MCF 10A (cell line): ENCODE results near the gene MED12L. TPM values are rescaled to one million over a fixed set of nuclear protein-coding genes. Genes with fewer than 3 reads are reported as not detected.

Experiments
- BruUV-seq: library from RNA; stranded (reverse); fragments of 400-500 nt; replicated peaks from 2 replicates; lab custom pipeline; 2021; lab: Mats Ljungman, UMichigan
- CTCF ChIA-PET: fragments of 300-600 bp; sonication (Branson Sonifier 250); formaldehyde crosslinking; extraction: SDS; loops from one replicate; lab custom pipeline; 2021; ENCODE audit warnings: antibody characterized with exemption, inconsistent platforms; lab: Yijun Ruan, JAX
- POLR2A ChIA-PET: fragments of 300-600, 350-650 bp; sonication (Branson Sonifier 250); formaldehyde crosslinking; extraction: SDS; loops from one replicate; lab custom pipeline; 2020; ENCODE audit warnings: antibody characterized with exemption, inconsistent platforms; lab: Yijun Ruan, JAX
- DNase-seq: peaks from one replicate; pipeline ENCODE4 v3.0.0-alpha.2; 2018; ENCODE audit not compliant: unreplicated experiment
- H3K27ac Mint-ChIP-seq: one replicate; pipeline ENCODE4 v1.8.0; 2022; ENCODE audit warnings: mild to moderate bottlenecking, low read depth, mixed read lengths; ENCODE audit not compliant: unreplicated experiment
- H3K27me3 Mint-ChIP-seq: one replicate; pipeline ENCODE4 v1.8.0; 2022; ENCODE audit warnings: mixed read lengths; ENCODE audit not compliant: insufficient read depth, unreplicated experiment
- H3K36me3 Mint-ChIP-seq: one replicate; pipeline ENCODE4 v1.8.0; 2022; ENCODE audit warnings: mild to moderate bottlenecking, moderate library complexity, mixed read lengths; ENCODE audit not compliant: insufficient read depth, unreplicated experiment
- H3K4me1 Mint-ChIP-seq: one replicate; pipeline ENCODE4 v1.8.0; 2022; ENCODE audit warnings: mixed read lengths; ENCODE audit not compliant: insufficient read depth, unreplicated experiment
- H3K4me3 Mint-ChIP-seq: one replicate; pipeline ENCODE4 v1.8.0; 2022; ENCODE audit warnings: mild to moderate bottlenecking, moderate library complexity, mixed read lengths; ENCODE audit not compliant: unreplicated experiment
- H3K9me3 Mint-ChIP-seq: one replicate; pipeline ENCODE4 v1.8.0; 2022; ENCODE audit warnings: mixed read lengths; ENCODE audit not compliant: unreplicated experiment
- intact Hi-C: fragments of 100-400 bp; cut with micrococcal nuclease; formaldehyde crosslinking; loops from 2 replicates; pipeline ENCODE4 v1.14.1; 2022
- total RNA-seq: library from RNA; stranded (reverse); gene quantifications from 2 replicates; pipeline ENCODE4 v1.2.3, GENCODE V29; 2022
- TF ChIP-seq, protein P1 (sequence below): fragments of 200-600 bp; IDR thresholded peaks from one replicate; pipeline ENCODE4 v1.8.0; 2022; ENCODE audit warnings: antibody characterized with exemption, mild to moderate bottlenecking; ENCODE audit not compliant: unreplicated experiment

MED12L gene
- total RNA-seq, 1 experiment from 2014 or later: 0.47 TPM

DNA sequence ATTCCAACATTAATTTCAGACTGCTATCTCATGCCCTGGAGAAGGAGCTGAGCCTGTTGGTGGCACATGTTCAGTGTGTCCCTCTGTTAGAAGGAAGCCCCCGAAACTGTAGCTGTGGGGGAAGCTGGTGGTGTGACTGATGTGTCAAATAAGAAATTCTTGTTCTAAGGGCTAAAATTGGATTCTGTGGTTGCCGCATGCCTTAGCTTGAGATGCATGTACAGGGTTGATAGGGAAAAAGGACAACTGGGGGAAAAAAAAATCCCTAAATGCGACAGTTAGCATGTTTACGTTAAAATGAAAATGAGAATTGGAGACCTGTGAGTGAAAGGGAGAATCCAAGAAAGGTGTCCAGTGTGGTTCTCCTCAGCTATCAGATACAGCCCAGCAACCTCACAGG lies 58.6 kb downstream of the MED12L start:
- ChIA-PET CTCF (interaction anchor here (0.9 to 7.0 kb wide), 3 partner anchors 57 to 422 kb away, joined by 4 to 93 read pairs (median 10); no protein-coding TSS in a partner anchor), POLR2A (no interaction called here)
- Mint-ChIP-seq H3K4me3 (no peak overlapping the region), H3K4me1 (no peaks in the 10 kb centered on the region), H3K27ac (no peak overlapping the region), H3K27me3 (no peaks in the 10 kb centered on the region), H3K9me3 (peaks cover 8% of the 10 kb centered on the region), H3K36me3 (no peaks in the 10 kb centered on the region)
- TF ChIP-seq, protein P1, sequence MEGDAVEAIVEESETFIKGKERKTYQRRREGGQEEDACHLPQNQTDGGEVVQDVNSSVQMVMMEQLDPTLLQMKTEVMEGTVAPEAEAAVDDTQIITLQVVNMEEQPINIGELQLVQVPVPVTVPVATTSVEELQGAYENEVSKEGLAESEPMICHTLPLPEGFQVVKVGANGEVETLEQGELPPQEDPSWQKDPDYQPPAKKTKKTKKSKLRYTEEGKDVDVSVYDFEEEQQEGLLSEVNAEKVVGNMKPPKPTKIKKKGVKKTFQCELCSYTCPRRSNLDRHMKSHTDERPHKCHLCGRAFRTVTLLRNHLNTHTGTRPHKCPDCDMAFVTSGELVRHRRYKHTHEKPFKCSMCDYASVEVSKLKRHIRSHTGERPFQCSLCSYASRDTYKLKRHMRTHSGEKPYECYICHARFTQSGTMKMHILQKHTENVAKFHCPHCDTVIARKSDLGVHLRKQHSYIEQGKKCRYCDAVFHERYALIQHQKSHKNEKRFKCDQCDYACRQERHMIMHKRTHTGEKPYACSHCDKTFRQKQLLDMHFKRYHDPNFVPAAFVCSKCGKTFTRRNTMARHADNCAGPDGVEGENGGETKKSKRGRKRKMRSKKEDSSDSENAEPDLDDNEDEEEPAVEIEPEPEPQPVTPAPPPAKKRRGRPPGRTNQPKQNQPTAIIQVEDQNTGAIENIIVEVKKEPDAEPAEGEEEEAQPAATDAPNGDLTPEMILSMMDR: no peak
- BruUV-seq: no TSS peak
- no peak for DNase-seq
- intact Hi-C loops: no loop called here

DNA sequence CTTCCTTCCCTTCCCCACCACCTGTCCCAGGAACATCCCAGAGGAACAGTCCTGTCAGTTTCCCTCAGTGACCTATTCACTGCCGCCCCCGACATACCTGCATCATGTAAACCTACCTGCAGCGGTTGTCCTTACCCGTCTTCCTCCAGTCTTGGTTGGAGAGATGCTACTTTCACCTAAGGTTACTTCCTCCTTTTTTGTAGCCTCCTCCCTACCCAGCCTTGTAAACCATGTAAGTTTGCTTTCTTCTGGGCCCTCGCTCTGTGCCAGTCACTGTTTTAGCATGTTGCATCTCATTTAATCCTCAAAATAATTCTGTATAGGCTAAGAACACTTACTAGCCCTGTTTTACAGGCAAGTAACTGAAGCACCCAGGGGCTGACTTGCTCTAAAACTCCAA lies 59.3 kb downstream of the MED12L start:
- Mint-ChIP-seq H3K27me3 (no peaks in the 10 kb centered on the region), H3K36me3 (no peaks in the 10 kb centered on the region), H3K4me3 (no peak overlapping the region), H3K27ac (no peak overlapping the region), H3K4me1 (no peaks in the 10 kb centered on the region), H3K9me3 (peaks cover under 1% of the 10 kb centered on the region)
- DNase-seq: no peak
- ChIA-PET POLR2A (no interaction called here), CTCF (interaction anchor here (0.6 to 7.0 kb wide), 8 partner anchors 10 to 422 kb away, joined by 3 to 93 read pairs (median 8); no protein-coding TSS in a partner anchor)
- intact Hi-C loops: loop anchor here (5.0 kb wide), 2 partner anchors 277 to 617 kb away; no protein-coding TSS in a partner anchor
- TF ChIP-seq, protein P1: no peak
- no TSS peak for BruUV-seq

DNA sequence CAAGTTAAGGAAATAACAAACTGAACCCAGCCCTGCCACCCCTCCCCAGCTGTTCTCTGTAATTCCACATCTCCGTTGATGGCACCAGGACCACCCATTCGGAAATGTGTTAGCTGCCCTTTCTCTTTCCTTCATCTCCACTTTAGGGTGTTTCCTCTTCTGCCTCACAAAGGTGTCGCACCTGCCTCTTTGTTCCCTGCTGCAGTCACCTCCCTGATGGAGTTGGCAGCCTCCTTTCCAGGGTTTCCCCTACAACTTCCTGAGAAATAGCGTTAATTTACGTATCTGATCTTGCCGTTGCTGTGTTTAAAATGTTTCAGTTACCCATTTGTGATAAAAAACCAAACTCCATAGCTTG lies 60.2 kb downstream of the MED12L start:
- Mint-ChIP-seq H3K4me3 (no peak overlapping the region), H3K9me3 (no peaks in the 10 kb centered on the region), H3K27ac (no peak overlapping the region), H3K4me1 (no peaks in the 10 kb centered on the region), H3K27me3 (no peaks in the 10 kb centered on the region), H3K36me3 (no peaks in the 10 kb centered on the region)
- intact Hi-C loops: loop anchor here (1.0 to 5.0 kb wide), 8 partner anchors 59 to 618 kb away; partner anchors contain the start of gene SIAH2
- no TSS peak for BruUV-seq
- no peak for DNase-seq
- ChIA-PET POLR2A (interaction anchor here (0.7 to 1.8 kb wide), 3 partner anchors 74 to 382 kb away, joined by 3 to 4 read pairs (median 3); partner anchors contain the start of gene SIAH2), CTCF (interaction anchor here (0.6 to 7.0 kb wide), 27 partner anchors 11 to 1413 kb away, joined by 3 to 93 read pairs (median 5); partner anchors contain the start of gene MED12L)
- TF ChIP-seq, protein P1: no peak

DNA sequence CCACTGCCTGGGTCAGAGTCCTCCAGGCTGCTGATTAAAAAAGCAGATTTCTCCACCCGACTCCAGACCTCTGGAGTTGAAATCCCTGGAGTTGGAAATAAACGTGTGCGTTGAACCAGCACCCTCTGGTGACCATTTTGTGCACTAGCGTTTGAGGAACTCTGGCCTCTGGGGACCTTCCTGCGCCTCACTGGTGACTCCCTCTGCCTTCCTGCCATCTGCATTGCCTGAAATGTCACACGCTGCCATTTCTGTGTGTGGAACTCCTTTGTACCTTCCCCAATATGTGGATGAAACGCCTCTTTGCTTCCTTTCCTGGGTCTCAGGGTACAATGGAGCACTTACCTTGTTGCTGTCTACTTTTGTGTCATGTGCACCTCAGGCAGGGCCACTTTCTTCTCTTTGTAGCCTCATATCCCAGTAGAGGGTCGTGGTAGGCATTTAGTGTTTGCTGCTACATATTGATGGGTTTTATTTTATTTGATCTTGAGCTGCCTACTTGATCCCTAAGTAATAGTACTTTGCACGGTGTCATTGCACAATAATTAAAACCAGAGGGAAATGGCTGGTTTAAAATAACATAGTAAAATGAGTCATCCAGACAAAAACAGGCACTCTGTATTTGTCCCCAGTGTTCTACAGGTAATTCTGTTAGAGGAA lies 60.7 kb downstream of the MED12L start:
- intact Hi-C loops: loop anchor here (1.0 to 5.0 kb wide), 8 partner anchors 60 to 619 kb away; partner anchors contain the start of gene SIAH2
- DNase-seq: peak; percentile 82
- TF ChIP-seq, protein P1: peak; percentile 90
- Mint-ChIP-seq H3K4me3 (no peak overlapping the region), H3K27me3 (no peaks in the 10 kb centered on the region), H3K27ac (peak overlapping the region; percentile 28), H3K9me3 (no peaks in the 10 kb centered on the region), H3K36me3 (no peaks in the 10 kb centered on the region), H3K4me1 (no peaks in the 10 kb centered on the region)
- POLR2A ChIA-PET: interaction anchor here (0.7 to 1.8 kb wide), 5 partner anchors 74 to 383 kb away, joined by 3 to 4 read pairs (median 3); partner anchors contain the start of gene SIAH2
- CTCF ChIA-PET: interaction anchor here (0.6 to 7.0 kb wide), 35 partner anchors 10 to 1414 kb away, joined by 3 to 93 read pairs (median 4); partner anchors contain the start of gene MED12L
- no TSS peak for BruUV-seq
